CD4-positive, alpha-beta T cell treated with Interleukin-4 for 4 hours (primary cell): Measurements from ENCODE around the gene VGF.
"Not testable (repeated sequence)": the region's sequence is repeated elsewhere in the genome, so short reads cannot be mapped to it uniquely, and the experiment has no call there.

ENCODE experiments used
- DNase-seq: peaks from one replicate; pipeline ENCODE4 v3.0.0-alpha.2; 2020

VGF gene

DNA sequence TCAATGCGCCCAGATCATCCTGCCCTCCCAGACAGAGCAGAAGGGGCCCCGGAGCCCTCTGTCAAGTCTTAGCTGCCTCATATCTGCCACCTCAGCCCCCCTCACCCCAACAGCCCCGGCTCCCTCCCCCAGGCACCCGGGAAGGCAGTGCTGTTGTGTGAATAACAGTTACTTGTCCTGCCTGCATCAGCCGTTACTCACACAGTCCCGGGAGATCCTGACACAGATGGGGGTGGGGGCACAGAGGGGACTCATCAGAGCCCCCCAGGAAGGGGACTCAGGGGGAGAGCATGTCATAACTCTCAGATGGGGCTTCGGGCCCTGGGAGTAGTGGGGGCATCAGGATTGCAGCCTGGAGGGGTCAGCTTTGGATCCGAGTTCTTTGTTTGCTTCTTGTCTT lies 50.9 kb downstream of the VGF start:
- no peak for DNase-seq

GRCh38 chr7:101113836-101114235 lies 51.5 kb downstream of the VGF start:
- no peak for DNase-seq

- not testable (repeated sequence) for DNase-seq
Observed at GRCh38 chr7:101113140-101113539, 52.2 kb downstream of the VGF start.
